Gastroesophageal sphincter (tissue), 4 donors: ENCODE results near the gene STRBP. TPM values are rescaled to one million over a fixed set of nuclear protein-coding genes. Genes with fewer than 3 reads are reported as not detected.

ENCODE experiments used
- ATAC-seq: fragments of 150-250 bp; one replicate; pipeline ENCODE4 v1.9.1; 2016; ENCODE audit warnings: mild to moderate bottlenecking, moderate library complexity
- H3K27ac ChIP-seq, 4 donors: fragments of 200-600 bp; sonication (generic) in 3 of 4; 1 replicate in 3 of 4; 2 replicates in 1 of 4; pipeline ENCODE4 v1.5.1; 2016 to 2019
- H3K27me3 ChIP-seq: fragments of 200-600 bp; sonication (generic); one replicate; pipeline ENCODE4 v1.5.1; 2019
- H3K36me3 ChIP-seq, 2 donors: fragments of 200-600 bp; sonication (generic); one replicate each; pipeline ENCODE4 v1.5.1; 2019; ENCODE audit warnings: control low read depth in 1 of 2
- H3K4me1 ChIP-seq, 3 donors: fragments of 200-600 bp; sonication (generic); 1 replicate in 2 of 3; 2 replicates in 1 of 3; pipeline ENCODE4 v1.5.1; 2016 to 2019; ENCODE audit warnings: control low read depth in 2 of 3
- H3K4me3 ChIP-seq, 2 donors: fragments of 200-600 bp; sonication (generic); one replicate each; pipeline ENCODE4 v1.5.1; 2019; ENCODE audit warnings: mild to moderate bottlenecking in 1 of 2, moderate library complexity in 1 of 2
- H3K9me3 ChIP-seq, 3 donors: fragments of 200-600 bp; sonication (generic); one replicate each; pipeline ENCODE4 v1.5.1; 2017 to 2019; ENCODE audit warnings: control low read depth in 2 of 3
- CTCF ChIP-seq, 4 experiments: fragments of 200-600 bp in 2 of 4; fragments of 450-650 bp in 2 of 4; sonication (generic) in 1 of 4; IDR thresholded peaks; one replicate each; pipeline ENCODE4 v1.5.1; 2017 to 2019; ENCODE audit warnings: antibody characterized with exemption in 4 of 4, mild to moderate bottlenecking in 2 of 4, moderate library complexity in 2 of 4
- EP300 ChIP-seq: sonication (generic); formaldehyde crosslinking; IDR thresholded peaks from one replicate; pipeline ENCODE4 v1.6.1; 2017; ENCODE audit warnings: antibody characterized with exemption, mild to moderate bottlenecking
- POLR2A ChIP-seq, 2 donors: fragments of 450-650 bp; IDR thresholded peaks; one replicate each; pipeline ENCODE4 v1.6.1; 2017; ENCODE audit warnings: antibody characterized with exemption in 2 of 2, mild to moderate bottlenecking in 2 of 2, moderate library complexity in 1 of 2
- POLR2AphosphoS5 ChIP-seq: sonication (generic); formaldehyde crosslinking; IDR thresholded peaks from one replicate; pipeline ENCODE4 v1.6.1; 2017; ENCODE audit warnings: antibody characterized with exemption
- WGBS, 2 donors: methylation state at CpG; one replicate each; pipeline ENCODE4 v1.1.5; 2018; ENCODE audit warnings: low coverage in 1 of 2; 5-methylcytosine and 5-hydroxymethylcytosine counted together
- total RNA-seq, 4 donors: library from RNA; depleted of rRNA; stranded (reverse); fragments of >200 nt; gene quantifications; one replicate each; pipeline ENCODE4 v1.1.0, GENCODE V29; 2016

The STRBP gene
- total RNA-seq, 4 donors from 2014 or later: 10.4 to 20.6 (median 14.8) TPM

GRCh38 chr9:123220127-123220526 is 48.3 kb downstream of the STRBP start:
- WGBS, 2 donors: 92 to 100% methylated on average over 1 to 2 of the region's 2 CpGs
- ATAC-seq: no peak

GRCh38 chr9:123218831-123219230 is 49.6 kb downstream of the STRBP start:
- Histone ChIP-seq H3K4me1 (no peaks in the 10 kb centered on the region), H3K27me3 (no peaks in the 10 kb centered on the region), H3K9me3 (no peaks in the 10 kb centered on the region), H3K27ac (no peak overlapping the region), H3K36me3 (no peaks in the 10 kb centered on the region), H3K4me3 (no peak overlapping the region)
- TF ChIP-seq EP300 (no peak), POLR2A (IDR thresholded peaks at IDR 0.05) (no peak), POLR2AphosphoS5 (no peak), CTCF (IDR thresholded peaks at IDR 0.05) (no peak)
- 83 to 97% methylated on average over 3 of the region's 3 CpGs for whole genome bisulfite sequencing, 2 donors
- no peak for ATAC-seq

More at GRCh38 chr9:123220127-123220526, 48.3 kb downstream of the STRBP start:
- TF ChIP-seq POLR2A (IDR thresholded peaks at IDR 0.05): no peak
- no peak for TF ChIP-seq POLR2AphosphoS5
- TF ChIP-seq EP300: no peak
- no peak for TF ChIP-seq CTCF (IDR thresholded peaks at IDR 0.05)
- no peaks in the 10 kb centered on the region for H3K4me1 ChIP-seq
- no peak overlapping the region for H3K4me3 ChIP-seq
- H3K27ac ChIP-seq: no peak overlapping the region
- H3K9me3 ChIP-seq: no peaks in the 10 kb centered on the region
- no peaks in the 10 kb centered on the region for H3K36me3 ChIP-seq
- no peaks in the 10 kb centered on the region for H3K27me3 ChIP-seq

- H3K27me3 ChIP-seq: no peaks in the 10 kb centered on the region
- no peaks in the 10 kb centered on the region for H3K4me1 ChIP-seq
- 53 to 67% methylated on average over 2 of the region's 2 CpGs for WGBS, 2 donors
- H3K36me3 ChIP-seq: no peaks in the 10 kb centered on the region
- TF ChIP-seq CTCF (IDR thresholded peaks at IDR 0.05) (no peak), POLR2AphosphoS5 (no peak), POLR2A (IDR thresholded peaks at IDR 0.05) (no peak), EP300 (no peak)
- no peak for ATAC-seq
- no peaks in the 10 kb centered on the region for H3K9me3 ChIP-seq
- no peak overlapping the region for H3K27ac ChIP-seq
- H3K4me3 ChIP-seq: no peak overlapping the region
Observed at GRCh38 chr9:123217128-123217654, 51.2 kb downstream of the STRBP start.

- Histone ChIP-seq H3K4me1 (no peaks in the 10 kb centered on the region), H3K36me3 (no peaks in the 10 kb centered on the region), H3K27ac (no peak overlapping the region), H3K4me3 (no peak overlapping the region), H3K27me3 (no peaks in the 10 kb centered on the region), H3K9me3 (no peaks in the 10 kb centered on the region)
- no peak for TF ChIP-seq POLR2AphosphoS5
- TF ChIP-seq POLR2A (IDR thresholded peaks at IDR 0.05): no peak
- no peak for TF ChIP-seq EP300
- TF ChIP-seq CTCF (IDR thresholded peaks at IDR 0.05): no peak
- no peak for ATAC-seq
- WGBS, 2 donors: 74 to 85% methylated on average over 3 to 5 of the region's 5 CpGs
Observed at GRCh38 chr9:123216251-123216797, 52.1 kb downstream of the STRBP start.

GRCh38 chr9:123211081-123211480 is 57.3 kb downstream of the STRBP start:
- no peak for ATAC-seq
- Histone ChIP-seq H3K9me3 (no peaks in the 10 kb centered on the region), H3K36me3 (no peaks in the 10 kb centered on the region), H3K4me3 (no peak overlapping the region), H3K4me1 (no peaks in the 10 kb centered on the region), H3K27me3 (no peaks in the 10 kb centered on the region), H3K27ac (no peak overlapping the region)
- TF ChIP-seq POLR2AphosphoS5: no peak
- TF ChIP-seq CTCF (IDR thresholded peaks at IDR 0.05): no peak
- no peak for TF ChIP-seq EP300
- TF ChIP-seq POLR2A (IDR thresholded peaks at IDR 0.05): no peak
- 94 to 96% methylated on average over 3 of the region's 3 CpGs for WGBS, 2 donors
